Suprapubic skin (tissue), 4 donors: Measurements from ENCODE around the gene SLC51B.

Source experiments
- CTCF ChIP-seq, 2 donors: fragments of 200-600 bp in 1 of 2; fragments of 450-650 bp in 1 of 2; sonication (generic) in 1 of 2; IDR thresholded peaks; one replicate each; pipeline ENCODE4 v1.5.1; 2016 to 2019; ENCODE audit warnings: antibody characterized with exemption in 2 of 2, mild to moderate bottlenecking in 1 of 2, moderate library complexity in 1 of 2
- EP300 ChIP-seq: sonication (generic); formaldehyde crosslinking; IDR thresholded peaks from one replicate; pipeline ENCODE4 v1.6.1; 2017; ENCODE audit warnings: antibody characterized with exemption
- POLR2A ChIP-seq, 2 donors: fragments of 450-650 bp; IDR thresholded peaks; one replicate each; pipeline ENCODE4 v1.6.1; 2017; ENCODE audit warnings: antibody characterized with exemption in 2 of 2, mild to moderate bottlenecking in 2 of 2, moderate library complexity in 2 of 2
- POLR2AphosphoS5 ChIP-seq, 3 donors: sonication (generic); formaldehyde crosslinking; IDR thresholded peaks; one replicate each; pipeline ENCODE4 v1.6.1; 2017; ENCODE audit warnings: antibody characterized with exemption in 3 of 3

DNA sequence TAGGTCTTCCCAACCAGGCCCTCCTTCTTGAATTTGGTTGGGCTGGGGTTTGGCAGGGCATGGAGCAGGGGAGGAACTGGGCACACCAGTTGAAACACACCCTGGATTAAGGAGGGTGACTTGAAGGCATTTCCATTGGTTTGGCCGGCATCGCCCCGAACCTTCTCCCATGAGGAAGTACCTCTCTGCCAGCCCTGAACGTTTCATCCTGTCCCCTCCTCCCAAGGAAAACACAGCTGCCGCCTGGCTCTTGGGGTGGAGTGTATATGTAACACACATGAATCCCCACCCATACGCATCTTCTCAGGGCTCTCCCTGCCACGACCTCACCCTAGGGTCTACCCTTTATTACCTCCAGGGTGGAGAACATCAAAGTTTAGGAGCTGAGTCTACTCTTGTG lies 55.3 kb downstream of the SLC51B start:
- TF ChIP-seq CTCF (IDR thresholded peaks at IDR 0.05) (no peak), EP300 (no peak), POLR2AphosphoS5 (IDR thresholded peaks at IDR 0.05) (no peak), POLR2A (IDR thresholded peaks at IDR 0.05) (no peak)
